ENCODE results near the gene PACRG. TPM values are rescaled to one million over a fixed set of nuclear protein-coding genes. Genes with fewer than 3 reads are reported as not detected.

Gene PACRG
- total and polyA plus RNA-seq, 2 of the 13 experiments (the other 11 are each of a cell fraction or from before 2014, with no cell fraction given), result 0.13 TPM; not detected in 1

DNA sequence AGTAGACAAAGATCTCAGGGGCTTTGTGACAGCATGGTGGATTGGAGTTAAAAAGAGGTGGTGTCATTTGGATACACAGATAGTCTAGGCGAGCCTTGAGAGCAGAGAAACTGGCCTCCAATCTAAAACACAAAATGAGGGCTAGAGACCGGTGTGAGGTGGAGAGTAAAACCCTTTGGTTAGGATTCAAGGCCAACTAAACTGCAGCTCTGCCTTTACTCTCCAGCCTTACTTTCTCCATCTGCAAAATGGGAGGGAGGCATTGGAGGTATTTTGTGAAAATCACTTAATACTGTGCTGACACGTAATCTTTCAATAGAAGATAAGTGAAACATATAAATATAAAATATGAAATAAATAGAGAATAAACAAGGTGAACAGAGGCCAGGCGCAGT lies 597.6 kb downstream of the PACRG start:
- no peaks in the 10 kb centered on the region for H3K79me2 ChIP-seq (ENCODE audit: insufficient read depth, low read length)
- intact Hi-C loops (cut with micrococcal nuclease; ENCODE audit: unreplicated experiment) (loop anchor here (5.0 kb wide), 1 partner anchor 82 kb away; no protein-coding TSS in a partner anchor), in situ Hi-C loops (cut with HindIII; ENCODE audit: extremely low pct_ligation_motif_present, low pct_unique_long_range_greater_than_20kb) (no loop called here)
- peaks cover 14% of the 10 kb centered on the region for H3K4me1 ChIP-seq (ENCODE audit: insufficient read depth, low read length)
- ATAC-seq, result peak; percentile 53; the same call in 2 of the 3 replicates
- no peak for DNase-seq (ENCODE audit: low spot score)
- BruUV-seq (replicated peaks), result no TSS peak
- peaks cover 7% of the 10 kb centered on the region; the same call in 1 of the 2 replicates for H3K9me3 ChIP-seq (ENCODE audit: low read length)
- no peak overlapping the region for H2AFZ ChIP-seq (ENCODE audit: low read length)
- no peak overlapping the region for H3K9ac ChIP-seq (ENCODE audit: insufficient read depth, low read depth, low read length)
- WGBS (ENCODE audit: low lambda C conversion rate), result 53% methylated on average over 4 of the region's 4 CpGs
- H3K4me3 ChIP-seq (replicated peaks in 1 of 3; ENCODE audit: insufficient read depth in 1 of 3, low read depth in 2 of 3, low read length in 3 of 3), result peak overlapping the region in 2 of 3 experiments; percentile 22 to 34; a peak in 1 of 6 replicates
- ChIA-PET CTCF (ENCODE audit: low intra/inter-chr PET ratio, low total read pairs) (no interaction called here), POLR2A (no interaction called here)
- H3K4me2 ChIP-seq (ENCODE audit: low read depth, low read length), result peak overlapping the region; percentile 67
- 0 out of 5 replicates have a peak, but pooled peaks cover 0 to 4% of the 10 kb centered on the region in 2 experiments for H3K27me3 ChIP-seq (ENCODE audit: control insufficient read depth in 1 of 2, insufficient read depth in 2 of 2, low read length in 2 of 2)
- no peak overlapping the region for H3K27ac ChIP-seq (ENCODE audit: extremely low read length, insufficient read depth, low read length)
- no peak for FAIRE-seq
- H4K20me1 ChIP-seq (ENCODE audit: insufficient read depth, low read length), result no peaks in the 10 kb centered on the region
- H3K36me3 ChIP-seq (replicated peaks in 1 of 2; ENCODE audit: control insufficient read depth in 1 of 2, insufficient read depth in 2 of 2, low read length in 2 of 2), result no peaks in the 10 kb centered on the region
- peak; percentile 82; the same call in 1 of the 2 replicates for TF ChIP-seq CHD4 (IDR thresholded peaks at IDR 0.05; ENCODE audit: borderline replicate concordance, low read length)
- TF ChIP-seq ZNF629 (CRISPR knock-in tag; conservative IDR thresholded peaks at IDR 0.05), result peak; percentile 93
- TF ChIP-seq, protein P1, sequence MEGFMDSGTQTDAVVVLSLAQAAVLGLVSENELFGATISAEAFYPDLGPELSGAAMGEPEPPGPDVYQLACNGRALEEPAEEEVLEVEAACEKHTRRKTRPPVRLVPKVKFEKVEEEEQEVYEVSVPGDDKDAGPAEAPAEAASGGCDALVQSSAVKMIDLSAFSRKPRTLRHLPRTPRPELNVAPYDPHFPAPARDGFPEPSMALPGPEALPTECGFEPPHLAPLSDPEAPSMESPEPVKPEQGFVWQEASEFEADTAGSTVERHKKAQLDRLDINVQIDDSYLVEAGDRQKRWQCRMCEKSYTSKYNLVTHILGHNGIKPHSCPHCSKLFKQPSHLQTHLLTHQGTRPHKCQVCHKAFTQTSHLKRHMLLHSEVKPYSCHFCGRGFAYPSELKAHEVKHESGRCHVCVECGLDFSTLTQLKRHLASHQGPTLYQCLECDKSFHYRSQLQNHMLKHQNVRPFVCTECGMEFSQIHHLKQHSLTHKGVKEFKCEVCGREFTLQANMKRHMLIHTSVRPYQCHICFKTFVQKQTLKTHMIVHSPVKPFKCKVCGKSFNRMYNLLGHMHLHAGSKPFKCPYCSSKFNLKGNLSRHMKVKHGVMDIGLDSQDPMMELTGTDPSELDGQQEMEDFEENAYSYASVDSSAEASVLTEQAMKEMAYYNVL (CRISPR knock-in tag; IDR thresholded peaks at IDR 0.05; ENCODE audit: borderline replicate concordance), result no peak
- TF ChIP-seq CCDC6 (CRISPR knock-in tag; IDR thresholded peaks at IDR 0.05), result no peak
- TF ChIP-seq, protein P2, sequence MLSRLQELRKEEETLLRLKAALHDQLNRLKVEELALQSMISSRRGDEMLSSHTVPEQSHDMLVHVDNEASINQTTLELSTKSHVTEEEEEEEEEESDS (CRISPR knock-in tag; IDR thresholded peaks at IDR 0.05; ENCODE audit: borderline replicate concordance), result no peak
- TF ChIP-seq, protein P3, sequence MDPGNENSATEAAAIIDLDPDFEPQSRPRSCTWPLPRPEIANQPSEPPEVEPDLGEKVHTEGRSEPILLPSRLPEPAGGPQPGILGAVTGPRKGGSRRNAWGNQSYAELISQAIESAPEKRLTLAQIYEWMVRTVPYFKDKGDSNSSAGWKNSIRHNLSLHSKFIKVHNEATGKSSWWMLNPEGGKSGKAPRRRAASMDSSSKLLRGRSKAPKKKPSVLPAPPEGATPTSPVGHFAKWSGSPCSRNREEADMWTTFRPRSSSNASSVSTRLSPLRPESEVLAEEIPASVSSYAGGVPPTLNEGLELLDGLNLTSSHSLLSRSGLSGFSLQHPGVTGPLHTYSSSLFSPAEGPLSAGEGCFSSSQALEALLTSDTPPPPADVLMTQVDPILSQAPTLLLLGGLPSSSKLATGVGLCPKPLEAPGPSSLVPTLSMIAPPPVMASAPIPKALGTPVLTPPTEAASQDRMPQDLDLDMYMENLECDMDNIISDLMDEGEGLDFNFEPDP (CRISPR knock-in tag; conservative IDR thresholded peaks at IDR 0.05), result 0 out of 2 replicates have a peak, but pooled peaks have one; percentile 1
- TF ChIP-seq, protein P4, sequence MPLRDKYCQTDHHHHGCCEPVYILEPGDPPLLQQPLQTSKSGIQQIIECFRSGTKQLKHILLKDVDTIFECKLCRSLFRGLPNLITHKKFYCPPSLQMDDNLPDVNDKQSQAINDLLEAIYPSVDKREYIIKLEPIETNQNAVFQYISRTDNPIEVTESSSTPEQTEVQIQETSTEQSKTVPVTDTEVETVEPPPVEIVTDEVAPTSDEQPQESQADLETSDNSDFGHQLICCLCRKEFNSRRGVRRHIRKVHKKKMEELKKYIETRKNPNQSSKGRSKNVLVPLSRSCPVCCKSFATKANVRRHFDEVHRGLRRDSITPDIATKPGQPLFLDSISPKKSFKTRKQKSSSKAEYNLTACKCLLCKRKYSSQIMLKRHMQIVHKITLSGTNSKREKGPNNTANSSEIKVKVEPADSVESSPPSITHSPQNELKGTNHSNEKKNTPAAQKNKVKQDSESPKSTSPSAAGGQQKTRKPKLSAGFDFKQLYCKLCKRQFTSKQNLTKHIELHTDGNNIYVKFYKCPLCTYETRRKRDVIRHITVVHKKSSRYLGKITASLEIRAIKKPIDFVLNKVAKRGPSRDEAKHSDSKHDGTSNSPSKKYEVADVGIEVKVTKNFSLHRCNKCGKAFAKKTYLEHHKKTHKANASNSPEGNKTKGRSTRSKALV (CRISPR knock-in tag; IDR thresholded peaks at IDR 0.05), result peak; percentile 13; the same call in 1 of the 2 replicates
- TF ChIP-seq ZBTB7B (CRISPR knock-in tag; IDR thresholded peaks at IDR 0.05), result 0 out of 2 replicates have a peak, but pooled peaks have one; percentile 15
- TF ChIP-seq MYC (CRISPR knock-in tag; IDR thresholded peaks at IDR 0.05; ENCODE audit: borderline replicate concordance), result 0 out of 2 replicates have a peak, but pooled peaks have one; percentile 4
- TF ChIP-seq FIP1L1 (IDR thresholded peaks at IDR 0.05; ENCODE audit: borderline replicate concordance, insufficient read depth, low read depth, low read length), result 0 out of 2 replicates have a peak, but pooled peaks have one; percentile 16
- peak; percentile 76; the same call in 1 of the 2 replicates for TF ChIP-seq KDM1A (CRISPR knock-in tag; IDR thresholded peaks at IDR 0.05)
- no peak for TF ChIP-seq SOX13 (IDR thresholded peaks at IDR 0.05)
- TF ChIP-seq SOX13 (CRISPR knock-in tag; conservative IDR thresholded peaks at IDR 0.05 in 1 of 2, IDR thresholded peaks at IDR 0.05 in 1 of 2), result 0 out of 4 replicates have a peak, but pooled peaks of 1 of the 2 experiments have one; percentile 2
- no peak for TF ChIP-seq ZNF205 (CRISPR knock-in tag; IDR thresholded peaks at IDR 0.05)
